ENCODE measurements around the gene PFDN6.

PFDN6 gene

DNA sequence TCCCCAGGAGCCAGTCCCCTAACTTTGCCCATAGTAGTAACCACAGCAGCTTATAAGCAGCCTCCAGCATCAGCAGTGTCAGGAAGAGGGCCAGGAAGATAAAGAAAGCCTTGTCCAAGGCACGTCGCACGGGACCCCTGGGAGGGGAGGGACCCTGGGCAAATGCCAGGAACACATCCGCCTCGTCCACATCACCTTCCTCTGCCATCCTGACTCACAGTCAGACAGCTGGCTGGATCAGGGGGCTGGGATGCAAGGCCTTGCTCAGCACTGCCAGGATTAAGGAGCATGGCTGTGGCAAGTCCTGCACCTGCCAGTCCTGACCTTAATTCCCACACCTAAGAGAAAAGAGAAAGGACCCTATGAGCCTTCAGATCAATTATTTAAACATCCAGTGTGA is 39.7 kb downstream of the PFDN6 start:
- TF ChIP-seq, protein P1, sequence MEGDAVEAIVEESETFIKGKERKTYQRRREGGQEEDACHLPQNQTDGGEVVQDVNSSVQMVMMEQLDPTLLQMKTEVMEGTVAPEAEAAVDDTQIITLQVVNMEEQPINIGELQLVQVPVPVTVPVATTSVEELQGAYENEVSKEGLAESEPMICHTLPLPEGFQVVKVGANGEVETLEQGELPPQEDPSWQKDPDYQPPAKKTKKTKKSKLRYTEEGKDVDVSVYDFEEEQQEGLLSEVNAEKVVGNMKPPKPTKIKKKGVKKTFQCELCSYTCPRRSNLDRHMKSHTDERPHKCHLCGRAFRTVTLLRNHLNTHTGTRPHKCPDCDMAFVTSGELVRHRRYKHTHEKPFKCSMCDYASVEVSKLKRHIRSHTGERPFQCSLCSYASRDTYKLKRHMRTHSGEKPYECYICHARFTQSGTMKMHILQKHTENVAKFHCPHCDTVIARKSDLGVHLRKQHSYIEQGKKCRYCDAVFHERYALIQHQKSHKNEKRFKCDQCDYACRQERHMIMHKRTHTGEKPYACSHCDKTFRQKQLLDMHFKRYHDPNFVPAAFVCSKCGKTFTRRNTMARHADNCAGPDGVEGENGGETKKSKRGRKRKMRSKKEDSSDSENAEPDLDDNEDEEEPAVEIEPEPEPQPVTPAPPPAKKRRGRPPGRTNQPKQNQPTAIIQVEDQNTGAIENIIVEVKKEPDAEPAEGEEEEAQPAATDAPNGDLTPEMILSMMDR (IDR thresholded peaks at IDR 0.05; ENCODE audit: insufficient read depth, low read depth, low read length, missing control alignments) = no peak
- DNase-seq (ENCODE audit: low read depth) = peak; percentile 20
- H3K4me3 ChIP-seq (ENCODE audit: low read length) = no peak overlapping the region

DNA sequence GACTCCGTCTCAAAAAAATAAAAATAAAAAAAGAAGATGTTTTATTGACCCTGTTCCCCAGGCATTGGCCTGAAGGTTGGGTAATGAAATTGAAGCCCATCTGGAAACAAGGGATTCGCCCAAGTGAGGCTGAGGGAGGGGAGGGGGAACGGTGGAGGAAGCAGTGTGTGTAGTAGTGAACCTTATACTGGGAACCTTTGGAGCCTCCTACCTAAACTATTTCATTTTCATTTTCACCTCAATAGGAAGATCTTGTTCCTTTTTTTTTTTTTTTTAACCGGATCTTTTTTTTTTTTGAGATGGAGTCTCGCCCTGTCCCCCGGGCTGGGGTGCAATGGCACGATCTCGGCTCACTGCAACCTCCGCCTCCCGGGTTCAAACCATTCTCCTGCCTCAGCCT is 41.3 kb downstream of the PFDN6 start:
- TF ChIP-seq, protein P1 (IDR thresholded peaks at IDR 0.05; ENCODE audit: insufficient read depth, low read depth, low read length, missing control alignments) = no peak
- H3K4me3 ChIP-seq (ENCODE audit: low read length) = no peak overlapping the region

DNA sequence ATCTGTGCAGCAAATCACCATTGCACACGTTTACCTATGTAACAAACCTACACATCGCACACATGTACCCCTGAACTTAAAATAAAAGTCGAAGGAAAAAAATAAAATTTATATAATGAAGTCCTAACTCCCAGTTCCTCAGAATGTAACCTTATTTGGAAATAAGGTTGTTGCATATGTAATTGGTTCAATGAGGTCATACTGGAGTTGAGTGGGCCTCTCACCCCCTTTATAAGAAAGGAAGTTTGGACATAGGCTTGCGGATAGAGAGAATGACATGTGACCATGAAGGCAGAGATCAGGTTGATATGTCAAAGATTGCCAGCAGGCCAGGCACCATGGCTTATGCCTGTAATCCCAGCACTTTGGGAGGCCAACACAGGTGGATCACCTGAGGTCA is 44.3 kb downstream of the PFDN6 start:
- TF ChIP-seq, protein P1 (IDR thresholded peaks at IDR 0.05; ENCODE audit: insufficient read depth, low read depth, low read length, missing control alignments) = no peak
- H3K4me3 ChIP-seq (ENCODE audit: low read length) = no peak overlapping the region
- no peak for DNase-seq (ENCODE audit: low read depth)

More for the DNA sequence above, 41.3 kb downstream of the PFDN6 start:
- DNase-seq (ENCODE audit: low read depth) = no peak

DNA sequence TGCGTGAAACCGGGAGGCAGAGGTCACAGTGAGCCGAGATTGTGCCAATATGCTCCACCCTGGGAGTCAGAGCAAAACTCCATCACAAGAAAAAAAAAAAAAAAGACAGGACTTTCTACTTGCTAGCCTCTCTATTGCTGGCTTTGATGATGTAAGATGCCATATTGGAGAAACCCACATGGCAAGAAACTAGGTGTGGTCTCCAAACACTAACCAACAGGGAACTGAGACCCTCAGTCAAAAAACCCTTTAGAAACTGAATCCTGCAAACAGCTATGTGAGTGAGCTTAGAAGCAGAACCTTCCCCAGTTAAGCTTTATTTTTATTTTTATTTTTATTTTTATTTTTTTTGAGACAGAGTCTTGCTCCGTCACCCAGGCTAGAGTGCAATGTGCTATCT is 46.5 kb downstream of the PFDN6 start:
- no peak overlapping the region for H3K4me3 ChIP-seq (ENCODE audit: low read length)
- TF ChIP-seq, protein P1 (IDR thresholded peaks at IDR 0.05; ENCODE audit: insufficient read depth, low read depth, low read length, missing control alignments) = no peak
- DNase-seq (ENCODE audit: low read depth) = no peak

DNA sequence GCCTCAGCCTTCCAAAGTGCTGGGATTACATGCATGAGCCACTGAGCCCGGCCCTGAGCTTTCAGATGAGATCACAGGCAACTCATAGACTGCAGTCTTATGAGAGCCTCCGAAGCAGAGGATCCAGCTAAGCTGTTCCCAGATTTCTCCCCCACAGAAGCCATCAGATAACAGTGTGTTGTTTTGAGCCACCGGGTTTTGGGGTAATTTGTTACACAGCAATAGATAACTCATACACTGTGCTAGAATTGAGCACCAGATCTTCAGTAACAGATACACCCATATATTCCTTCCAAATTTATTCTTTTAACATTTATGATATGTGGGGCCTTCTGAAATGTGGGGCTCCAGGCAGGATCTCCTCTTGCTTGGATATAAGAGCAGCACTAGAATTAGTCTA is 47.1 kb downstream of the PFDN6 start:
- TF ChIP-seq, protein P1 (IDR thresholded peaks at IDR 0.05; ENCODE audit: insufficient read depth, low read depth, low read length, missing control alignments) = no peak
- DNase-seq (ENCODE audit: low read depth) = no peak
- H3K4me3 ChIP-seq (ENCODE audit: low read length) = no peak overlapping the region

DNA sequence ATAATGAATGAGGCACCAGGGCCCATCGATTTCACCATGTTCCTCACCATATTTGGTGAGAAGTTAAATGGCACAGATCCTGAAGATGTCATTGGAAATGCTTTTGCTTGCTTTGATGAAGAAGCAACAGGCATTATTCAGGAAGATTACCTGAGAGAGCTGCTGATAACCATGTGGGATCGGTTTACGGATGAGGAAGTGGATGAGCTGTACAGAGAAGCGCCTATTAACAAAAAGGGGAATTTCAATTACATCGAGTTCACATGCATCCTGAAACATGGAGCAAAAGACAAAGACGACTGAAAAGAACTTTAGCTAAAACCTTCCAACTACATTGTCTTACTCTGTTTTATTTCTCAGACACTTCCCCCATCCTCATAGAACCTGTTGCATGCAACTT is 49.8 kb downstream of the PFDN6 start:
- TF ChIP-seq, protein P1 (IDR thresholded peaks at IDR 0.05; ENCODE audit: insufficient read depth, low read depth, low read length, missing control alignments) = no peak
- no peak overlapping the region for H3K4me3 ChIP-seq (ENCODE audit: low read length)
- no peak for DNase-seq (ENCODE audit: low read depth)
